Kidney (tissue), 14 donors: ENCODE data around the gene CDH12. TPM values are rescaled to one million over a fixed set of nuclear protein-coding genes. Genes with fewer than 3 reads are reported as not detected.
A peak's percentile ranks its signal among the peaks of the same experiment; 100 is the strongest.

Experiments
- DNase-seq, 5 donors: peaks; one replicate each; pipeline ENCODE4 v3.0.0-alpha.2; 2013 to 2020
- FAIRE-seq: peaks from 2 replicates; lab custom pipeline; 2012; peaks lifted over from hg19 to GRCh38; lab: Jason Lieb, UNC
- H3K27ac ChIP-seq, 2 donors: one replicate each; pipeline ENCODE4 v1.7.0; 2013; ENCODE audit warnings: low read depth in 2 of 2, low read length in 2 of 2, inconsistent platforms in 1 of 2
- H3K27me3 ChIP-seq: one replicate; pipeline ENCODE4 v1.7.1; 2013; ENCODE audit warnings: low read length, inconsistent platforms; ENCODE audit not compliant: control insufficient read depth, insufficient read depth
- H3K36me3 ChIP-seq, 3 donors: one replicate each; pipeline versions ENCODE4 v1.7.0 to v1.7.1; 2013; ENCODE audit warnings: low read length in 3 of 3, control low read depth in 1 of 3, inconsistent platforms in 1 of 3; ENCODE audit not compliant: insufficient read depth in 3 of 3, control insufficient read depth in 2 of 3
- H3K4me1 ChIP-seq, 3 donors: one replicate each; pipeline versions ENCODE4 v1.7.0 to v1.7.1; 2013; ENCODE audit warnings: low read length in 3 of 3, inconsistent platforms in 1 of 3, low read depth in 1 of 3; ENCODE audit not compliant: control insufficient read depth in 2 of 3, insufficient read depth in 2 of 3
- H3K4me3 ChIP-seq, 3 donors: one replicate each; pipeline versions ENCODE4 v1.7.0 to v1.8.1; 2013; ENCODE audit warnings: low read length in 3 of 3, control low read depth in 1 of 3, inconsistent platforms in 1 of 3
- H3K9ac ChIP-seq, 3 donors: one replicate each; pipeline versions ENCODE4 v1.7.0 to v1.7.1; 2013; ENCODE audit warnings: low read length in 3 of 3, control low read depth in 1 of 3, inconsistent platforms in 1 of 3
- H3K9me3 ChIP-seq, 3 donors: one replicate each; pipeline versions ENCODE4 v1.7.0 to v1.7.1; 2013; ENCODE audit warnings: low read length in 3 of 3, control low read depth in 1 of 3, inconsistent platforms in 1 of 3; ENCODE audit not compliant: control insufficient read depth in 2 of 3, insufficient read depth in 1 of 3
- intact Hi-C: fragments of 100-400 bp; cut with DNase I; formaldehyde crosslinking; loops from one replicate; pipeline ENCODE4 v1.11.1; 2022
- polyA plus RNA-seq: library from polyadenylated mRNA; stranded (reverse); fragments of 350-450 nt; fragmentation: Illumina TruSeq; extraction: RNeasy Lipid Tissue Mini Kit (QIAGEN cat#74804); gene quantifications from one replicate; pipeline ENCODE4 v1.2.3, GENCODE V29; 2014; ENCODE audit warnings: low read depth, low replicate concordance; ENCODE audit not compliant: insufficient read depth
- total RNA-seq: library from RNA; stranded (reverse); fragmentation: NEBNext Ultra II Directional; extraction: Animal tissue kit (Norgen Biotek cat#: 25700); gene quantifications from one replicate; pipeline ENCODE4 v1.2.1, GENCODE V29; 2021
- TF ChIP-seq, protein P1 (sequence below): IDR thresholded peaks from 3 replicates; pipeline ENCODE4 v1.5.1; 2012; ENCODE audit warnings: mild to moderate bottlenecking, moderate library complexity, borderline replicate concordance; ENCODE audit not compliant: insufficient read depth; ENCODE audit errors: extremely low read depth
- donor health status: control.
- donor health status: control.
- donor health status: control.
- donor health status: control.
- donor health status: control.
- donor health status: DM: yes; HTN: yes; CAD: no.
- donor health status: Normal renal cell carcinoma (clear cell type).

Gene CDH12
- total and polyA plus RNA-seq, 2 donors from 2014 or later, result 0.17 TPM; not detected in 1

DNA sequence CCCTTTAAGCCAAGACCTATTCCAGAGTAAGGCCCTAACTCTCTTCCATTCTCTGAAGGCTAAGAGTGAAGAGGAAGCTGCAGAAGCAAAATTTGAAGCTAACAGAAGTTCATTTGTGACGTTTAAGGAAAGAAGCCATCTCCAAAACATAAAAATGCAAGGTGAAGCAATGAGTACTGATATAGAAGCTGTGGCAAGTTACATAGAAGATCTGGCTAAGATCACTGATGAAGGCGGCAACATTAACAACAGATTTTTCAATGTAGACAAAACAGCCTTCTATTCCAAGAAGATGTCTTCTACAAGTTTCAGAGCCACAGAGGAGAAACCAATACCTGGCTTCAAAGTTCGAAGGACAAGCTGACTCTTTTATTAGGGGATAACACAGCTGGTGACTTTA is 1143.4 kb downstream of the CDH12 start:
- no peaks in the 10 kb centered on the region for H3K27me3 ChIP-seq
- H3K4me1 ChIP-seq, result no peaks in the 10 kb centered on the region
- TF ChIP-seq, protein P1, sequence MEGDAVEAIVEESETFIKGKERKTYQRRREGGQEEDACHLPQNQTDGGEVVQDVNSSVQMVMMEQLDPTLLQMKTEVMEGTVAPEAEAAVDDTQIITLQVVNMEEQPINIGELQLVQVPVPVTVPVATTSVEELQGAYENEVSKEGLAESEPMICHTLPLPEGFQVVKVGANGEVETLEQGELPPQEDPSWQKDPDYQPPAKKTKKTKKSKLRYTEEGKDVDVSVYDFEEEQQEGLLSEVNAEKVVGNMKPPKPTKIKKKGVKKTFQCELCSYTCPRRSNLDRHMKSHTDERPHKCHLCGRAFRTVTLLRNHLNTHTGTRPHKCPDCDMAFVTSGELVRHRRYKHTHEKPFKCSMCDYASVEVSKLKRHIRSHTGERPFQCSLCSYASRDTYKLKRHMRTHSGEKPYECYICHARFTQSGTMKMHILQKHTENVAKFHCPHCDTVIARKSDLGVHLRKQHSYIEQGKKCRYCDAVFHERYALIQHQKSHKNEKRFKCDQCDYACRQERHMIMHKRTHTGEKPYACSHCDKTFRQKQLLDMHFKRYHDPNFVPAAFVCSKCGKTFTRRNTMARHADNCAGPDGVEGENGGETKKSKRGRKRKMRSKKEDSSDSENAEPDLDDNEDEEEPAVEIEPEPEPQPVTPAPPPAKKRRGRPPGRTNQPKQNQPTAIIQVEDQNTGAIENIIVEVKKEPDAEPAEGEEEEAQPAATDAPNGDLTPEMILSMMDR, result no peak
- H3K36me3 ChIP-seq, result no peaks in the 10 kb centered on the region
- no peak overlapping the region for H3K27ac ChIP-seq
- H3K9ac ChIP-seq, result no peak overlapping the region
- FAIRE-seq, result no peak
- intact Hi-C loops, result no loop called here
- H3K9me3 ChIP-seq, result no peaks in the 10 kb centered on the region
- no peak overlapping the region for H3K4me3 ChIP-seq
- peak in 2 of 5 donors; percentile 23 to 66 for DNase-seq

DNA sequence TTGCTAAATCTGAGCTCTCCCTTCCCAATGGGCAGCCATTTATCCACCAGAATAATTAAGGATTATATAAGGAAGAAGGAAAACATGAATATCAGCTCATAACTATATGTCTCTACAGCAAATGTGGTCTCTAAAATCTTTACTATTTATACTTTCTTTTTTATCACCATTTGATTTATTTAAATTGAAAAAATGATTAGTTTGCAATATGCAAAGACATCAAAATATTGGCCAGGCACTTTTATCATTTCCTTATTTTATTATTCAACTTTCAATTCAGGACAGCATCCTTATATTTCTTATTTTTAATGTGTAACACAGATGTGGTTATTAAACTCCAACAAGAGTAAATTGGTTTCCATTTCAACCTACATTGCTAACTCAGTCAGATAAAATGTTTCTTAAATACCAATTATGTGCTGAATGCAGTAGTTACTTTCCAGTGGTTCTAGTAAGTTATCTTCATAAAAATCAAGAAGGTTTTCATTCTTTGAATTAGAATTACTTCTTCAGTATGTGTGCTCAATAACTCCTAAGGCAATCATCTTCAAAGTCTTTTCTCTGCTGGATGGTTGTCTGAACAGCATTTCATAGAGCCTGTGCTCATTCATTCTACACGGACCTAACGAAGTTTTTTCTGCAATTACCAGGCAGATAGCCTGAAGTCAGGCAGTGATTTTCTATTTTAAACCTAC is 1148.0 kb downstream of the CDH12 start:
- Histone ChIP-seq H3K9me3 (no peaks in the 10 kb centered on the region), H3K4me1 (no peaks in the 10 kb centered on the region), H3K27me3 (no peaks in the 10 kb centered on the region), H3K9ac (no peak overlapping the region), H3K36me3 (no peaks in the 10 kb centered on the region), H3K4me3 (no peak overlapping the region), H3K27ac (no peak overlapping the region)
- DNase-seq (no peak), FAIRE-seq (no peak)
- TF ChIP-seq, protein P1, result no peak
- intact Hi-C loops, result no loop called here

DNA sequence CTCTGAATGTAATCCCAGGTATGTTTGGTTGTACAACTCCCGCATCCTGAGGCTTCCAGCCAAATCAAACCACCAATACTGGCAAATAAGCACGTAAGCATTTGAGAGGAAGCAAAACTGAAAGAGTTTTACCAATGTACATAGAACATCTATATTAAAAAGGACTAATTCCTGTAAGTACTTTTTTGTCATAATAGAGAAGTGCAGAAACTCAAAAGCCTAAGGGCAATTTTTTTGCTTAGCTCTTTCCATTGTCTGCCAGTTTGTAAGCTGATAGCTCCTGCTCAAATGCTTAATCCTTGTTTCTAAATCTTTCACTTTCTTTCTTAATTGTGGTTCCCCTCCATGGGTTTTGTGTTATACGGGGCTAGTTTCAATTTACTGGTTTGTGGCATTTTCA is 1151.8 kb downstream of the CDH12 start:
- no peak for DNase-seq

More for the DNA sequence above, 1151.8 kb downstream of the CDH12 start:
- no peak overlapping the region for H3K27ac ChIP-seq
- no peaks in the 10 kb centered on the region for H3K36me3 ChIP-seq
- H3K9me3 ChIP-seq, result no peaks in the 10 kb centered on the region
- intact Hi-C loops, result no loop called here
- H3K27me3 ChIP-seq, result no peaks in the 10 kb centered on the region
- H3K4me1 ChIP-seq, result no peaks in the 10 kb centered on the region
- no peak overlapping the region for H3K4me3 ChIP-seq
- TF ChIP-seq, protein P1, result no peak
- no peak for FAIRE-seq
- H3K9ac ChIP-seq, result no peak overlapping the region
